GM11168 (cell line): ENCODE data around the gene ADGRB3.

Source experiments
- in situ Hi-C: fragments of 300-500 bp; cut with MboI; formaldehyde crosslinking; loops from one replicate; pipeline ENCODE4 v1.12.0; 2022; ENCODE audit warnings: low sequenced_read_pairs; ENCODE audit not compliant: unreplicated experiment

The ADGRB3 gene

GRCh38 chr6:69179681-69180080, 544.6 kb downstream of the ADGRB3 start:
- in situ Hi-C loops, result no loop called here

- in situ Hi-C loops, result no loop called here
These were observed 545.4 kb downstream of the ADGRB3 start for GRCh38 chr6:69180361-69181067.

GRCh38 chr6:69181964-69182363, 546.9 kb downstream of the ADGRB3 start:
- in situ Hi-C loops, result no loop called here

- in situ Hi-C loops, result no loop called here
These were observed 550.2 kb downstream of the ADGRB3 start for GRCh38 chr6:69185276-69185675.

GRCh38 chr6:69202768-69203167, 567.7 kb downstream of the ADGRB3 start:
- in situ Hi-C loops, result no loop called here

GRCh38 chr6:69216127-69216526, 581.0 kb downstream of the ADGRB3 start:
- in situ Hi-C loops, result no loop called here

- in situ Hi-C loops, result no loop called here
These were observed 582.3 kb downstream of the ADGRB3 start for GRCh38 chr6:69217343-69217742.

DNA sequence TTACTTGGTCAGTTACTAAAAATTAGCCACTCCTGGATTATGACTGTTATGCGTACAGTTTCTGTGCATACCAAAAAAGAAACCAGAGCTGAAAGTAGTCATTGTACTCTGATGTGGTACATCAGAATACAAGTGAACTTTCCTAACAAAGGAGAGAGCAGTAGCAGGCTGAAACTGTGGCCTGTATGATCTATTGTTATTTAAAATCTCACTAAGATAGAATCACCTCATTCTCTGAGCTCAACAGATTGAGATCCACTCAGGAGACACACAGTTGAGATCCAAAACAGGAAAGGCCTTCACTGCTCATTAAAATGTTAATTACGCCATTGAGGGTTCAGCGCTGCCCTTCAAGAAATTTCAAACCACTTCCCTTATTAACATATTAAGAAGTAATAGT, 585.3 kb downstream of the ADGRB3 start:
- in situ Hi-C loops, result no loop called here

DNA sequence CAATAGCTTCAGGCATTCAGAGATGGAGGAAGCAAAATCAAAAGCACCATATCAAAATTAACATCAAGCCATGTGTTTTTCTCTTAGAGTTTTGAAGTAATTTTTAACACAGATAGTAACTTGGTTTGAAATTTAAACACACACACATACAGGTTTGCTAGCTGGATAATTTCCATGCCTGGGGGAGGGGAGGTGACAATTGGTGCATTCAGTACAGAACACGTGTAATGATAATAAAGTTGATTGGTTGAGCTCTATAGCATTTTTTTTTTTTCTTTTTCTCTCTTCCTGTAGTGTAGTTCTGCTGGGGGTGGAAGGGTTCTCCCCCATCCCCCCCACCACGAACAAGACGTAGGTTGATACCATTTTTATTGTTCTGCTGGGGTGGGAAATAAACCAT, 596.9 kb downstream of the ADGRB3 start:
- in situ Hi-C loops, result no loop called here

DNA sequence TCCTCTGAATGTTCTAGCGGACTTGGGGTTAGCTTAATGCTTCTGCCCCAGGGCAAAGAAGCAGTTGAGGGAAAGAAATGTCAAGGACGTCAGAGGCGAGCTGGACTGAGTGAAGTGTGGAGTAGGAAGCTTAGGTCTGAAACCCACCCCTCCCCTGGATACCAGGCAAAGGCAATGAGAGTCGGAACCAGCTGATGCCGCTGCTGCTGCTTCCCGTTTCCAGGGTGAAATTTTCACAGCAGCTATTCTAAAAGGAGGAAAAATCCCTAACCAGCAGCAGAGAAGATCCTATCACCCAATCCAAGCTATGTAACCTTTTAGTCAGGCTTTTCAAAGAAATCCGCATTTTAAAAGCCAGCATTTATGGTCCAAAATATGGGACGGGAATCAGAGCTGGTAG, 597.4 kb downstream of the ADGRB3 start:
- in situ Hi-C loops, result no loop called here

DNA sequence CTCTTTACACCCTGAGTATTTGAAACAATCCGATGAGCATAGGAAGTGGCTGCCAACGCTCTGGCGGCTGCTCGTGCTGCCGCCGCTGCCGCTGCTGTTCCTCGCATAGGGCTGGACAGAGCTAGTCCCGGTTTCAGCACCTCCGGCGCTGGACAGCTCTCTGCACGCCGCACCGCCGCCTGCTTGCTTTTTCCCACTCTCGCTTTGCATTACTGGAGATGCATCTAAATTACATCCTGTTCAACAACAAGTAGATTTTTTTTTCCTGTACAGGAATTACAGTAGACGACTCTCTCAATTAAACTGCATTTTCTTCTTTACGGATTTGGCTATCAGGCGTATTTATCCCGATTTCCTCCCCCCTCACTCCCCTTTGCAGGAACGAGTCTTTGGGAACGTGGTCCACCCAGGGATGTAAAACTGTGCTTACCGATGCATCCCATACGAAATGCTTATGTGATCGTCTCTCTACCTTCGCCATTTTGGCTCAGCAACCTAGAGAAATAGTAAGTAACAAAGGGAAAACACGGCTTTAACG, 597.9 kb downstream of the ADGRB3 start:
- in situ Hi-C loops, result no loop called here

DNA sequence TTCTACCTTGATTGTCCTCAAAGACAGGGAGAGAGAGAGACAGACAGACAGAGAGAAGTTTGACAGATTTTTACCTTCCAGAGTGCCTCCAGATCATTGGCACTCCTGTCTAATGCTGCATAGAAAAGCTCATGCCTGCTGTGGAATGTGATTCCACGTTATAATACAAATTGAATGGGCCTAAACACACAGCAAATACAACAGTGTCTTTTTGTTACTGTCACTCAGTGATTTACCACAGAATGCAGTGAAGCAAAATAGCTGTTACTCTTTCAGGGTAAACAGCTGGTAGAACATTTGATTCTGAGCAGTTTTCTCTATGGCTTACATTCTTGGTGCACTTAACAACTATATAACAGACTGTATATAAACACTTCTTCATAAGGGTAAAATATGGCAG, 603.0 kb downstream of the ADGRB3 start:
- in situ Hi-C loops, result no loop called here

- in situ Hi-C loops, result no loop called here
These were observed 611.9 kb downstream of the ADGRB3 start for GRCh38 chr6:69246983-69247382.

DNA sequence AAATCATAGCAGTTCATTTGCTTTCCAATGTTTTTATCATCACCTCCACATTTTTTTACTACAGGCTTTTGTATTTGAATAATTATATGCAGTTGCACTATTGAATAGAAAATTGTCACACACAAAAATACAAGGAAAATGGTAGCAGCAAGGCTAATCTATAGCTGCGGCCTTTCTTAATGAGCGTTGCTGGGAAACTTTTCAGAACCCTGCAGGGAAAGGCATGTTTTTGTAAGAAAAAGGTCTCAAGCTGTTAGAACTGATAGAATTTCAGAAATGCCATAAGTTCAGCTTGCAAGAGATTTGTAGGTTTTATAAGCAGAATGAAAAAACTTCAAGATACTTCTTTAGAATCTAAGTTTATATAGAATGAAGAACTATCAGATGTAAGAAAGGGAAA, 625.9 kb downstream of the ADGRB3 start:
- in situ Hi-C loops, result no loop called here

DNA sequence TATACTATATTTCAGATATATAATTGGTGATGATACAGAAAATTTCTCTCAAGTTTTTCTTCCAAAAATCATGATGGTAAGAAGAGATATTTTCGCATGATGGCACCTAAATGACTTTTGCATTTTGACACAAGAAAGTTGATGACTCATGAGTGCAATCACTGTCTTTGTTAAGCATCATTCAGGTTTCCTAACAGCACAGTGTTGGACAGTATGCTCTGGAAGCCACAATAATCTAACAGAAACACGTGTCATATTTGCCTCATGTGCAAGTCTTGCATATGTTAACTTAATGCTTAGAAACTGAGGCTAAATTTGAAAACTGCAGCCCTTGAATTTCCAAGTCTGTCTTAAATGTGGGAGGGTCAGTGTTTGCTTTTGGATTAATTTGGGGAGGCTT, 628.2 kb downstream of the ADGRB3 start:
- in situ Hi-C loops, result no loop called here

GRCh38 chr6:69265090-69265489, 630.0 kb downstream of the ADGRB3 start:
- in situ Hi-C loops, result no loop called here

DNA sequence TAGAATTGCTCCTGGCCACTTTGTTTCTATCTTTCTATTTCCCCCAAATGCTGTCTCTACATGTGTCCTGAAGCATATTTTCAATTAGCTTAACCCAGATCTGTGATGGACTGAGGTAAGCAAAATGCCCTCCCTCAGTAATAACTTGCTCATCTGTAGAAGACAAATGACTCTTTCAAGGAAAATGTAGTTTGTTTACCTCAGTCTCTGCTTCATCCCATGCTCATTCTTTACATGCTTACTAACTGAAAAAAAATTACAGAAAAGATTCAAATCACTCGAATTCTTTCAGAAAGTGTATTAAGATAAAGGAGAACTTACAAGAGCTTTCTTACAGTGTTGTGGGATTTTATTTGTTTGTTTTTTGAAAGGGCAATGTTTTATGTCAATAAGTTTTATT, 630.6 kb downstream of the ADGRB3 start:
- in situ Hi-C loops, result no loop called here

DNA sequence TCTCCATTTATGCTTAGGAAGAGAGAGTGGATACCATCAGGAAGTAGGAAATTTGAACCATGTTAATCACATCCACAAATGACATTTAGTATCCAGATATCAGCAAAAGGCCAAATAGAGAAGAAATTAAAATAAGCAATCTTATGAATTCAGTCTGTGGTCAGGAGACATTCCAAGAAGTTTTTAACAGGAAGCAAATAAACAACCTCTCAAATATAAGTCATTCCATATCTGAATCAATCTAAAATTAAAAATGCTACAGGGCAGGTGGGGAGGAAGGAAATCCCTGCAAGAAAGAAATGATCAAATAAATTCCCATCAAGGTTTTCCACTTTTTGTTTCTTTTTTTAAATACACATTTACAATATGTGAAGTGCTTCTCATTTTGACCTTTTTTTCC, 641.1 kb downstream of the ADGRB3 start:
- in situ Hi-C loops, result no loop called here

- in situ Hi-C loops, result no loop called here
These were observed 644.7 kb downstream of the ADGRB3 start for GRCh38 chr6:69279805-69280204.

DNA sequence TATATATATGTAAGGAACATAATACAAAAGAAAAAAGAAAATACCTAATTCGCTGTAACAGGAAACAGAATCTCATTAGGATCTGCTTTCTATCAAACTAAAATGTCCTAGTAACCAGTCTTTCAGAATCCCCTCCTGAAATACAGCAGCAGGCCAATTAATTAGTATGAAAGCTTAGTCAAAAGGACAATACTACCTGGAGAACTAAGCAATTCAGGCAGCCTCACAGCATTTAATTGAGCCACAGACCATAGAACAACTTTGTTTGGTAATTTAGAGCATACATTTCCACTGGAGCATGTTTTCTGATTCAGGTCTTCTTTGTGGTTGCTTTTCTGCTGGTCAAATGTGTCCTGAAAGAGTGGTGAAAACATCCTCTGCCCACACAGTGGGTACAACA, 645.8 kb downstream of the ADGRB3 start:
- in situ Hi-C loops, result no loop called here

DNA sequence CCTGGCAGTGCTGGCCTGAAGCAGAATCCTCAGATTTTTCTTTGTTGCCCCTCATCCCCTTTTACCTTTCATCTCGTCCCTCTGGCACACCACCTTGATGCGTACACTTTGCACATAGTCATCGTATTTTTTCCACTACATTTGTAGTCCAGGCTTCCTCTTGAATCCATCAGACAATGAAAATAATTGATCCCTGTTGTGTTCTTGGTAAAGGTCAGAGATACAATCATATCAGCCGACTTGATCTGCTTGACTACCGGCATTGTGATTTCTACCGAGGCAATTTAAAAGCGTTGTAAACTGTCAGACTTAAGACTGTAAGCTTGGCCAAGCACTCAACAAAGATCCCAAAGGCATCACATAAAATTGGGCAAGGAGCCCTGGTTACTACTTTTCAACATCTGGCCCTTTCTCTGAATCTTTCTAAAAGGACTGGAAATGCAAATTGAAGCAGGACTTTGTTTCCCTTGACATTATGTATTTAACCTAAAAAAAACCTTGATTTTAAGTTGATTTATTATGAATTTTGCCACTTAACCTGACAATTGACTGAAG, 649.2 kb downstream of the ADGRB3 start:
- in situ Hi-C loops, result no loop called here

GRCh38 chr6:69285054-69285453, 650.0 kb downstream of the ADGRB3 start:
- in situ Hi-C loops, result no loop called here
